NCI-H526 treated with DMSO at 0.1 percent for 48 hours (cell line): ENCODE results near the gene GALNTL6.
"Not testable (repeated sequence)": the region's sequence is repeated elsewhere in the genome, so short reads cannot be mapped to it uniquely, and the experiment has no call there.

ENCODE experiments used
- DNase-seq: peaks from one replicate; lab custom pipeline; 2025; lab: John Stamatoyannopoulos, UW

Gene GALNTL6

GRCh38 chr4:172946503-172946902, 1133.3 kb downstream of the GALNTL6 start:
- no peak for DNase-seq

- no peak for DNase-seq
These were observed 1134.4 kb downstream of the GALNTL6 start for GRCh38 chr4:172947594-172947993.

GRCh38 chr4:172950990-172951389, 1137.8 kb downstream of the GALNTL6 start:
- DNase-seq = no peak

- no peak for DNase-seq
These were observed 1138.7 kb downstream of the GALNTL6 start for GRCh38 chr4:172951679-172952451.

GRCh38 chr4:172953896-172954568, 1140.8 kb downstream of the GALNTL6 start:
- DNase-seq = no peak

DNA sequence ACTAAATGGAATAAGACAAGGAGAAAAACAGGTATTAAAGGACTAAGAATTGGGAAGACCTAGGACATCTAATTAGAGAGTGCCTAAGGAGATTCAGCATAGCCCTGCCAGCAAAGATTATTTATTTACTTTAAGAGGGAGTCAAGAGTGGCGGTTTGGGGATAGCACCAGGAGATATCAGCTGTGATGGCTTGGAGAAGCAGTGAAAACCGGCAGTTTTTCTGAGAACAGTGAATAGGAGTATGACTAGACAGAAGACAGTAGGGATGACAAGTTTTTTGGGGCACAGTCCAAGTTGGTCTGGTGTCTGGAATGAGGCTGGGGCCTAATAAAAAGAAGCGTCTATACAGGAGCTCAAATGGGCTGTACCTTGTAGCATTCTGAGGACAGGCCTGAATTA, 1143.1 kb downstream of the GALNTL6 start:
- DNase-seq = not testable (repeated sequence)

DNA sequence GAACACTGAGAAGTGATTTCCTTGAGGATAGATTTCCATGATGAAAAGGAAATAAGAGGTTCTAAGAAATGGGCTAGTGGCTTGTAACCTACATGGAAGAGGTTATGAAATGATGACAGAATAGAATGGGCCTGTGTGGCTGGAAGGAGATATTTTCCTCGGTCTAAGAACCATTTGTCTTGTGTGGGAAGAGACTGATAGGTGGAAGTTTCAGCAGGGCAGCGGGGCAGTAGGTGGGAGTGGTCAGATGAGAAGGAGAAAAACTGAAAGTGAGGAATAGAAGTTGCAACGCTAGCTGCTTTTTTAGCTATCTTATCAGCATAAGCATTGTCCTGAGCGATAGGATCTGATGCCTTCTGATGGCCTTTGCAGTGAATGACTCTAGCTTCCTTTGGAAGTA, 1144.0 kb downstream of the GALNTL6 start:
- no peak for DNase-seq

DNA sequence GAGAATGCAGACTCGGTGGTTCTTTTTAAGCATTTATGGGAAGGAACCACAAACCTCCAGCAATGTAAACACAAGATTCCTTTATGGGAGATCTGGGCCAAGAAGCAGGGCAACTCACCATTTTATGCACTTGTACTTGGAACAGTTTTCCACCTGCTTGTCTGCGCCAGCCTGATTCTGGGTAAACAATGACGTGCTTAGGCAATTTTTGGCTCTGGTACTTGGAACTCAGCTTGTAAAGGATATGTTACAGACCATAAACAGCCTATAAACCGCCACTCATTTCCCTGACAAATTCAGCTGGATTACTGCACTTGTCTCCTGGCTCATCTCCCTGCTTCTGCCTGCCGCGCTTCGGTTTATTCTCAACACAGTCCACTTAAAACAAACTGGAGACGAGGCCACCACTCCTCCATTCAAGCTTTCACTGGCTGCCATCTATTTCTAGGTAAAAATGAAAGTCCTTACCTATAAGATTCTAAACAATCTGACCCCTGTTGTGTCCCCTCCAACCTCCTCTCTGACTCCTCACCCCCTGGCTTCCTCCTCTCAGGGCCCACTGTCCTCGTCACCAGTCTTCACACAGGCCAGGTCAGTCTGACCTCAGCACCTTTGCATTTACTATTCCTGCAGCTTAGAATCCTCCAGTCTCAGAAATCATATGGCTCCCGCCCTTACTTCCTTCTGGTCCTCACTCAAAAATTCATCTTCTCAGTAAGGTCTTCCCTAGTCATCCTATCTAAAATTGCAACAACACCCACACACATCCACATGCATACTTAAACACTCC, 1149.6 kb downstream of the GALNTL6 start:
- DNase-seq = peak; percentile 81

DNA sequence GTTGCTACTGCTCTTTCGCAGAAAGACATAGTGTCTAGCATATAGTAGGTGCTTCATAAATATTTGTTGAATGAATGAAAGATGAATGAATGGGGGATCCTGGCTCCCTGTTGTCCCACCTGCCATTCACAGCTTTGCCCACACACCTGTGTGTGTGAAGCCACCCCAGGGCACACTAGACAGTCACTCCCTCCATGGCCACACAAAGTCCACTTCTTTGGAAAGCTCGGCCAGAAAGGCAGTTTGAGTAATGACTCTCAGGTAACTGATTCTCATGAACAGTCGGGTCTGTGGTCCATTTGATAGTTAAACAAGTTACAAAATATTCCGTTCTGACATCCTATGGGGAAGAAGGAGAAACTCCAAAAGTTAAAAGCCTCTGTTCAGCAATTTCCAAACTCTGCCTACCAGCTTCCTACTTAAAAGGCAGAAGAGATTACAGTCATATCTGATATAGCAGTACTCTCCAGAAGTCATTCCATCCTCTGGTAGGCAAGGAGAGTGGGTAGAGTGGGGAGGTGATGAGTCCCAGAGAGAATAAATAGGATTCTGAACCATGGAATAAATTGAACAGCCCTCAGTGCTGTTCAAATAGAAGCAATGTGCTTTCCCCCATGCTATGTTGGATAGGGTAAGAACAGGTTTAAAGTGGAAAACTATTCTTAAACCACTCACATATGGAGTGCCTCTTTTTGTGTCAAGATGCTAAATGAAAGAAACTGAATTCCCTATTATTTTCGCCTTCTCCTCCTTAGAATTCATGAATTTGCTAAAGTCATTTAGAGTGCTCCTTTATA, 1150.5 kb downstream of the GALNTL6 start:
- no peak for DNase-seq

DNA sequence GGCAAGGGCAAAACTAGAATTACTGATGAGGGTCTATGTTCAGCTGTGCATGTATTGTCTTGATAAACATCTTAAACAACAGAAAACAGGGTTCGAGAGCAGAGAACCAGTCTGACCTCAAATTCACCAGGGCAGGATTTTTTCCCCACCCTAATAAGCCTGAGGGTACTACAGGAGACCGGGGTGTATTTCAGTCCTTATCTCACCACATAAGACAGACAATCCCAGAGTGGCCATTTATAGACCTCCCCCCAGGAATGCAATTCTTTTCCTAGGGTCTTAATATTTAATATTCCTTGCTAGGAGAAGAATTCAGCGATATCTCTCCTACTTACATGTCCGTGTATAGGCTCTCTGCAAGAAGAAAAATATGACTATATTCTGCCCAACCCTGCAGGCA, 1157.0 kb downstream of the GALNTL6 start:
- DNase-seq = not testable (repeated sequence)

DNA sequence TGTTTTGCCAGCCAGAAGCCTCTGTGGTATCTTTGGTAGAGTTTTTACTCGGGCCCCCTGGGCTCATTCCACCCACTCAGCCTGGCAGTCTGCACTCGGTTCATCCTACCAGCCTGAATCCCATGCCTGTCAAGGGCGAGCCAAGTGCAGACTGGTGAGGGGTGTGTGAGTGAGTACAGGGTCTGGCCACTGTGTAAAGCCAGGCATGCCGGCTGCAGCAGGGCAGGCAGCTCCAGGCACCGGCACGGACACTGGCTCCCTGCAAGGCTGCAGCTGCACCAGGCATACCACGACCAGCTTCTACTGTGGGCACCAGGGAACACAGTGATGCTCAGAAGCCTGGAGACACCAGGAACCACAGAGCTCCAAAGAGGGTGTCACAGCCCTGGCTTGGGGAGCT, 1161.4 kb downstream of the GALNTL6 start:
- no peak for DNase-seq

DNA sequence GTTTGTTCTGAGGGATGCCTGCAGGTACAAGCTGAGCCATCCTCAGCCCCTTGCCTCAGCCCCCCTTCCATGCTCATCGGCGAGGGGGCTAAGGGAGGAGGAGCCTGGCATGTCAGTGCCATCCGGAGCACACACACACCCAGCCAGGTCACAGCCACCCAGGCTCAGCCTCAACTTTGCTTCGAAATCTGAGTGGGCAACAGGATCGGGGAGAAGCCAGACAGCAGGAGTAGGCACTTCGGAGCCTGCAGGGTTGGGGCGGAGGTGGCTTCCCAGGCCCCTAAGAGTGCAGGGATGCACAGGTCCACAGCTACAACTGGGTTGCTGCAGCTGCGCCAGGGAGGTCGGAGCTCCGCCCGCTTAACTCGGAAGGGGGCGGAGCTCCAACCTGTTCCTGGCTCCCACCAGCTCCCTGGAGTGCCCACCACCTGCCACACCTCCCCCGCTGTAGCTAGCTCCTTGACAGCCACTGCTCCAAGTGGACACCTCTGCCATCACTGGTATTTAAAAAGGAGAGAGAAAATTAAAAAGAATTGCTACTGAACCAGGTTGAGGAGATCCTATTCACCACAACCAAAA, 1162.5 kb downstream of the GALNTL6 start:
- no peak for DNase-seq

- not testable (repeated sequence) for DNase-seq
These were observed 1164.4 kb downstream of the GALNTL6 start for GRCh38 chr4:172977491-172978041.

GRCh38 chr4:172978848-172979247, 1165.6 kb downstream of the GALNTL6 start:
- DNase-seq = no peak

DNA sequence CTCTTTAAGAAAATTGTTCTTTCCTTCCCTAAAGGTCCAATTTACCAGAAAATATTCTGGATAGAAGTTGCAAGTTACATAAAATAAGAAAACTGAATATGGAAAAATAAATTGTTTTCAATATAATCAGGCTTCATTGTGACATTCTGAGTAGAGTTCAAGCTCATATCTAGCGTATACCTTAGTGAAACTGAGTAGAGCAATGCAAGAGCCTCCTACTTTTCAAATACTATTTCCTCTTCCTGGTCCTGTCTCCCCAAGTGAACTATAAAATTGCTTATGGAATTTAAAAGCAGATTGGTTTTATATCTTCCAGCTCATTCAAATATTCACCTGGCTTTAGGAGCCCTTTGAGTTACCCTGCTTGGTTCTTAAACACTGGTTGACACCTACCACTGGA, 1166.1 kb downstream of the GALNTL6 start:
- no peak for DNase-seq

DNA sequence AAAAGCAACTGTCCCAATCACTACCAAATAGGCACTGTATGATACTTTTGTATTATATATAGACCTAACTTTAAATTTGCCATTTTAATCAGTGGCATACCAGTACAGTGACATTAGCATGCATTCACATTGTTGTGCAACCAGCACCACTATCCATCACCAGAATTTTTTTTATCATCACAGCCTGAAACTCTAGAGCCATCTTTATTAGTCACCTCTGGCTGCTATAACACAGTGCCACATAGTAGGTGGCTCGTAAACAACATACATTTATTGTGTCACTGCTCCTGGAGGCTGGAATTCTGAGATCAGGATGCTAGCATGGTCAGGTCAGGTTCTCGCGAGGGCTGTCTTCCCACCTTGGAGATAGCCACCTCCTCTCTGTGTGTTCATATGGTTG, 1167.0 kb downstream of the GALNTL6 start:
- no peak for DNase-seq

GRCh38 chr4:172982151-172982590, 1169.0 kb downstream of the GALNTL6 start:
- DNase-seq = no peak

DNA sequence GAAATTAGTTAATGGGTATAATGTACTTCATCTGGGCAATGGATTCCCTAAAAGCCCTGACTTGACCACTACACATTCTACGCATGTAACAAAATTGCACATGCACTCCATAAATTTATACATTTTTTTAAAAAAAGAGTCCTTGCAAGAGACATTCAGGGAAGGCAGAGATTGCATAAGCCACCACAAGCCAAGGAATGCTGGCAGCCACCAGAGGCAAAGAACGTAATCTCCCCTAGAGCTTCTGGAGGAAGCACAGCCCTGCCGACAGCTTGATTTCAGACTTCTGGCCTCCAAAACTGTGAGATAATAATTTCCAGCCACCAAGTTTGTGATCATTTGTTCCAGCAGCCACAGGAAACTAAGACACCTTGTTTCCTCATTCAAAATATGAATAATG, 1169.8 kb downstream of the GALNTL6 start:
- no peak for DNase-seq

- DNase-seq = no peak
These were observed 1170.4 kb downstream of the GALNTL6 start for GRCh38 chr4:172983631-172984030.

- DNase-seq = no peak
These were observed 1172.3 kb downstream of the GALNTL6 start for GRCh38 chr4:172985552-172985951.

DNA sequence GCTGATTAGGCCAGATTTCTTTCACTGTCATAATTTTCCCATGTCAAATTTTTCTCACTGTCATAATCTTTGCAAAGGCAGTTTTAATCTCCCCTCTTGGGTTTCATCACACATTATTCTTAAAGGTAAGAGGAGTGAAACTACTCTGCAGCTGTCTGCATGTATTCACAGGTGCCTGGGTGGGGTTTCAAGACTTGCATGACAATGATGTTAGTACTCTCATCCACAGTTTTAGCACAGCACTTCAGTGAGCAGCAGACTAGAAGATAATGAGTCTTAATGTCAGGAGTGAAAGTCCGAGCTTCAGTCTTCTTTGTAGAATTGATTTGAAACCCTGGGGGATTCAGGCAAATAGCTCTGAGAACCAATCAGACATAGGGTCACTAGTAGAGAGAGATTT, 1172.9 kb downstream of the GALNTL6 start:
- no peak for DNase-seq
